ENCODE measurements around the gene GUCD1. TPM values are rescaled to one million over a fixed set of nuclear protein-coding genes. Genes with fewer than 3 reads are reported as not detected.

The GUCD1 gene
- total RNA-seq, 2 experiments from 2014 or later, result 109 to 124 TPM

GRCh38 chr22:24504540-24504939 lies 50.4 kb downstream of the GUCD1 start:
- Mint-ChIP-seq H3K27me3 (no peaks in the 10 kb centered on the region), H3K4me3 (no peak overlapping the region), H3K36me3 (ENCODE audit: low read depth) (no peaks in the 10 kb centered on the region), H3K4me1 (peaks cover 9% of the 10 kb centered on the region), H3K27ac (no peak overlapping the region), H3K9me3 (ENCODE audit: low read depth) (no peaks in the 10 kb centered on the region)
- intact Hi-C loops (cut with DNase I, micrococcal nuclease), result no loop called here
- no peak for DNase-seq
- no peak for ATAC-seq
- ChIA-PET CTCF (interaction anchor here (0.5 to 1.2 kb wide), 6 partner anchors 23 to 173 kb away, joined by 3 to 4 read pairs (median 3); no protein-coding TSS in a partner anchor), POLR2A (interaction anchor here (0.6 kb wide), 1 partner anchor 869 kb away, joined by 7 read pairs; no protein-coding TSS in a partner anchor)

GRCh38 chr22:24503843-24504338 lies 51.0 kb downstream of the GUCD1 start:
- Mint-ChIP-seq H3K4me3 (no peak overlapping the region), H3K27ac (no peak overlapping the region), H3K4me1 (peaks cover 9% of the 10 kb centered on the region), H3K36me3 (ENCODE audit: low read depth) (no peaks in the 10 kb centered on the region), H3K9me3 (ENCODE audit: low read depth) (no peaks in the 10 kb centered on the region), H3K27me3 (no peaks in the 10 kb centered on the region)
- ChIA-PET POLR2A (no interaction called here), CTCF (interaction anchor here (0.6 to 1.9 kb wide), 6 partner anchors 32 to 82 kb away, joined by 3 to 10 read pairs (median 3); no protein-coding TSS in a partner anchor)
- DNase-seq (no peak), ATAC-seq (no peak)
- intact Hi-C loops (cut with DNase I, micrococcal nuclease), result loop anchor here (1.0 kb wide), 2 partner anchors 81 to 179 kb away; no protein-coding TSS in a partner anchor

- peak; percentile 81 for DNase-seq
- Mint-ChIP-seq H3K36me3 (ENCODE audit: low read depth) (no peaks in the 10 kb centered on the region), H3K9me3 (ENCODE audit: low read depth) (no peaks in the 10 kb centered on the region), H3K27ac (no peak overlapping the region), H3K4me3 (no peak overlapping the region), H3K27me3 (no peaks in the 10 kb centered on the region), H3K4me1 (peaks cover 9% of the 10 kb centered on the region)
- ChIA-PET CTCF (interaction anchor here (0.5 to 1.9 kb wide), 14 partner anchors 16 to 212 kb away, joined by 3 to 10 read pairs (median 4); partner anchors contain the start of gene ADORA2A), POLR2A (interaction anchor here (0.6 kb wide), 1 partner anchor 19 kb away, joined by 3 read pairs; no protein-coding TSS in a partner anchor)
- ATAC-seq, result peak; percentile 90
- intact Hi-C loops (cut with DNase I, micrococcal nuclease), result loop anchor here (1.0 kb wide), 2 partner anchors 80 to 178 kb away; no protein-coding TSS in a partner anchor
Observed at GRCh38 chr22:24503137-24503842, 51.6 kb downstream of the GUCD1 start.

- ATAC-seq (no peak), DNase-seq (no peak)
- no peaks in the 10 kb centered on the region for H3K27me3 Mint-ChIP-seq
- H3K27ac Mint-ChIP-seq, result no peak overlapping the region
- H3K4me3 Mint-ChIP-seq, result no peak overlapping the region
- H3K36me3 Mint-ChIP-seq (ENCODE audit: low read depth), result no peaks in the 10 kb centered on the region
- no peaks in the 10 kb centered on the region for H3K9me3 Mint-ChIP-seq (ENCODE audit: low read depth)
- POLR2A ChIA-PET, result interaction anchor here (0.6 kb wide), 1 partner anchor 18 kb away, joined by 3 read pairs; no protein-coding TSS in a partner anchor
- H3K4me1 Mint-ChIP-seq, result peaks cover 17% of the 10 kb centered on the region
- CTCF ChIA-PET, result interaction anchor here (0.5 to 1.9 kb wide), 15 partner anchors 16 to 255 kb away, joined by 3 to 10 read pairs (median 4); partner anchors contain the start of gene ADORA2A
- intact Hi-C loops (cut with DNase I, micrococcal nuclease), result no loop called here
Observed at GRCh38 chr22:24502541-24502940, 52.4 kb downstream of the GUCD1 start.

- no peak for ATAC-seq
- POLR2A ChIA-PET, result no interaction called here
- H3K27ac Mint-ChIP-seq, result no peak overlapping the region
Observed at GRCh38 chr22:24502034-24502433, 52.9 kb downstream of the GUCD1 start.

GRCh38 chr22:24501301-24502005 lies 53.5 kb downstream of the GUCD1 start:
- POLR2A ChIA-PET, result no interaction called here
- Mint-ChIP-seq H3K27ac (no peak overlapping the region), H3K27me3 (peaks cover 6% of the 10 kb centered on the region), H3K36me3 (ENCODE audit: low read depth) (no peaks in the 10 kb centered on the region), H3K4me1 (peaks cover 18% of the 10 kb centered on the region), H3K4me3 (no peak overlapping the region), H3K9me3 (ENCODE audit: low read depth) (no peaks in the 10 kb centered on the region)
- no peak for DNase-seq
- no peak for ATAC-seq
- CTCF ChIA-PET, result interaction anchor here (0.6 to 1.0 kb wide), 2 partner anchors 31 to 70 kb away, joined by 3 to 4 read pairs; no protein-coding TSS in a partner anchor
- intact Hi-C loops (cut with DNase I, micrococcal nuclease), result no loop called here

More at GRCh38 chr22:24502034-24502433, 52.9 kb downstream of the GUCD1 start:
- DNase-seq, result no peak
- CTCF ChIA-PET, result interaction anchor here (0.6 to 1.9 kb wide), 9 partner anchors 31 to 255 kb away, joined by 3 to 10 read pairs (median 4); partner anchors contain the start of gene ADORA2A
- Mint-ChIP-seq H3K9me3 (ENCODE audit: low read depth) (no peaks in the 10 kb centered on the region), H3K27me3 (no peaks in the 10 kb centered on the region), H3K4me3 (no peak overlapping the region), H3K4me1 (peaks cover 18% of the 10 kb centered on the region), H3K36me3 (ENCODE audit: low read depth) (no peaks in the 10 kb centered on the region)
- intact Hi-C loops (cut with DNase I, micrococcal nuclease), result no loop called here

GRCh38 chr22:24500277-24500820 lies 54.6 kb downstream of the GUCD1 start:
- intact Hi-C loops (cut with DNase I, micrococcal nuclease), result no loop called here
- Mint-ChIP-seq H3K4me1 (peaks cover 18% of the 10 kb centered on the region), H3K9me3 (ENCODE audit: low read depth) (no peaks in the 10 kb centered on the region), H3K4me3 (no peak overlapping the region), H3K27ac (no peak overlapping the region), H3K36me3 (ENCODE audit: low read depth) (no peaks in the 10 kb centered on the region), H3K27me3 (peaks cover 9% of the 10 kb centered on the region)
- ATAC-seq (no peak), DNase-seq (no peak)
- ChIA-PET CTCF (interaction anchor here (0.6 kb wide), 1 partner anchor 135 kb away, joined by 3 read pairs; no protein-coding TSS in a partner anchor), POLR2A (no interaction called here)

GRCh38 chr22:24499706-24500276 lies 55.1 kb downstream of the GUCD1 start:
- DNase-seq, result no peak
- no peak overlapping the region for H3K27ac Mint-ChIP-seq
- POLR2A ChIA-PET, result no interaction called here
- no peak for ATAC-seq
- no peak overlapping the region for H3K4me3 Mint-ChIP-seq
- intact Hi-C loops (cut with DNase I, micrococcal nuclease), result no loop called here
- no peaks in the 10 kb centered on the region for H3K9me3 Mint-ChIP-seq (ENCODE audit: low read depth)
- peaks cover 18% of the 10 kb centered on the region for H3K4me1 Mint-ChIP-seq
- peaks cover 15% of the 10 kb centered on the region for H3K27me3 Mint-ChIP-seq
- CTCF ChIA-PET, result interaction anchor here (0.6 kb wide), 1 partner anchor 136 kb away, joined by 3 read pairs; no protein-coding TSS in a partner anchor
- no peaks in the 10 kb centered on the region for H3K36me3 Mint-ChIP-seq (ENCODE audit: low read depth)

- no peak for DNase-seq
- Mint-ChIP-seq H3K4me1 (peaks cover 18% of the 10 kb centered on the region), H3K27ac (no peak overlapping the region), H3K9me3 (ENCODE audit: low read depth) (no peaks in the 10 kb centered on the region), H3K36me3 (ENCODE audit: low read depth) (no peaks in the 10 kb centered on the region), H3K27me3 (peaks cover 18% of the 10 kb centered on the region), H3K4me3 (no peak overlapping the region)
- intact Hi-C loops (cut with DNase I, micrococcal nuclease), result no loop called here
- ATAC-seq, result no peak
- ChIA-PET CTCF (no interaction called here), POLR2A (no interaction called here)
Observed at GRCh38 chr22:24498824-24499223, 56.1 kb downstream of the GUCD1 start.

- DNase-seq (no peak), ATAC-seq (peak; percentile 42)
- Mint-ChIP-seq H3K4me1 (peaks cover 9% of the 10 kb centered on the region), H3K27ac (no peak overlapping the region), H3K36me3 (ENCODE audit: low read depth) (no peaks in the 10 kb centered on the region), H3K9me3 (ENCODE audit: low read depth) (no peaks in the 10 kb centered on the region), H3K4me3 (no peak overlapping the region), H3K27me3 (peaks cover 22% of the 10 kb centered on the region)
- CTCF ChIA-PET, result interaction anchor here (1.0 kb wide), 1 partner anchor 15 kb away, joined by 3 read pairs; no protein-coding TSS in a partner anchor
- intact Hi-C loops (cut with DNase I, micrococcal nuclease), result no loop called here
- POLR2A ChIA-PET, result no interaction called here
Observed at GRCh38 chr22:24497841-24498258, 57.1 kb downstream of the GUCD1 start.

- peaks cover 9% of the 10 kb centered on the region for H3K4me1 Mint-ChIP-seq
- no peaks in the 10 kb centered on the region for H3K36me3 Mint-ChIP-seq (ENCODE audit: low read depth)
- ChIA-PET CTCF (interaction anchor here (1.0 to 1.8 kb wide), 4 partner anchors 14 to 72 kb away, joined by 3 to 6 read pairs (median 4); no protein-coding TSS in a partner anchor), POLR2A (interaction anchor here (1.5 kb wide), 1 partner anchor 10 kb away, joined by 4 read pairs; no protein-coding TSS in a partner anchor)
- DNase-seq, result no peak
- ATAC-seq, result no peak
- H3K27me3 Mint-ChIP-seq, result peaks cover 26% of the 10 kb centered on the region
- no peak overlapping the region for H3K4me3 Mint-ChIP-seq
- no peaks in the 10 kb centered on the region for H3K9me3 Mint-ChIP-seq (ENCODE audit: low read depth)
- intact Hi-C loops (cut with DNase I, micrococcal nuclease), result no loop called here
- H3K27ac Mint-ChIP-seq, result no peak overlapping the region
Observed at GRCh38 chr22:24496661-24497060, 58.3 kb downstream of the GUCD1 start.

Data from activated CD4-positive, alpha-beta T cell treated with anti-CD3 and anti-CD28 coated beads for 36 hours (primary cell).